Activated CD4-positive, alpha-beta T cell treated with anti-CD3 and anti-CD28 coated beads, Interleukin-2, amount 10 ng/mL, durations not matched to agents 7 days and 5 days (primary cell): ENCODE data around the gene MAPK7. TPM values are rescaled to one million over a fixed set of nuclear protein-coding genes. Genes with fewer than 3 reads are reported as not detected.

Source experiments
- CTCF ChIA-PET: fragments of 350-600 bp; sonication (Branson Sonifier 250); formaldehyde crosslinking; loops from one replicate; lab custom pipeline; 2021; ENCODE audit warnings: antibody characterized with exemption; lab: Charles Lee
- POLR2A ChIA-PET: fragments of 350-600 bp; sonication (Branson Sonifier 250); formaldehyde crosslinking; loops from one replicate; lab custom pipeline; 2021; ENCODE audit warnings: antibody characterized with exemption; lab: Charles Lee
- DNase-seq: peaks from one replicate; pipeline ENCODE4 v3.0.0-alpha.2; 2020
- H3K27ac Mint-ChIP-seq: one replicate; pipeline ENCODE4 v1.8.0; 2021; ENCODE audit warnings: mild to moderate bottlenecking, moderate library complexity, mixed read lengths
- H3K27me3 Mint-ChIP-seq: one replicate; pipeline ENCODE4 v1.8.0; 2021; ENCODE audit warnings: mixed read lengths
- H3K36me3 Mint-ChIP-seq: one replicate; pipeline ENCODE4 v1.8.0; 2021; ENCODE audit warnings: low read depth, mixed read lengths
- H3K4me1 Mint-ChIP-seq: one replicate; pipeline ENCODE4 v1.8.0; 2021; ENCODE audit warnings: mixed read lengths
- H3K4me3 Mint-ChIP-seq: one replicate; pipeline ENCODE4 v1.8.0; 2021; ENCODE audit warnings: mild to moderate bottlenecking, moderate library complexity, mixed read lengths
- H3K9me3 Mint-ChIP-seq: one replicate; pipeline ENCODE4 v1.8.0; 2021; ENCODE audit warnings: mixed read lengths
- total RNA-seq, 2 experiments: library from RNA; stranded (reverse); gene quantifications; one replicate each; pipeline ENCODE4 v1.2.3, GENCODE V29; 2021

MAPK7 gene
- total RNA-seq, 2 experiments from 2014 or later: 37.6 to 46.5 TPM

DNA sequence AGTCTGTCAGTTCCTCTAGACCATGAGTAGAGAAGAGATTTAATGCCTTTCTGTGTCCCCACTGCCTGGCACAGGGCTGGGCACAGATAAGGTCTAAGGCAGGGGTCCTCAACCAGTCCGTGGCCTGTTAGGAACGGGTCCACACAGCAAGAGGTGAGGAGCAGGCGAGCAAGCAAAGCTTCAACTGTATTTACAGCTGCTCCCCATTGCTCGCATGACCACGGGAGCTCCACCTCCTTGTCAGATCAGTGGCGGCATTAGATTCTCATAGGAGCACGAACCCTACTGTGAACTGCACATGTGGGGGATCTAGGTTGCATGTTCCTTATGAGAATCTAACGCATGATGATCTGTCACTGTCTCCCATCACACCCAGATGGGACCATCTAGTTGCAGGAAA, 17.5 kb upstream of the MAPK7 start:
- Mint-ChIP-seq H3K27ac (no peak overlapping the region), H3K4me3 (no peak overlapping the region), H3K9me3 (no peaks in the 10 kb centered on the region), H3K4me1 (peaks cover 15% of the 10 kb centered on the region), H3K27me3 (peaks cover 12% of the 10 kb centered on the region), H3K36me3 (no peaks in the 10 kb centered on the region)
- no peak for DNase-seq
- POLR2A ChIA-PET: no interaction called here
- CTCF ChIA-PET: interaction anchor here (0.6 kb wide), 1 partner anchor 29 kb away, joined by 3 read pairs; no protein-coding TSS in a partner anchor

DNA sequence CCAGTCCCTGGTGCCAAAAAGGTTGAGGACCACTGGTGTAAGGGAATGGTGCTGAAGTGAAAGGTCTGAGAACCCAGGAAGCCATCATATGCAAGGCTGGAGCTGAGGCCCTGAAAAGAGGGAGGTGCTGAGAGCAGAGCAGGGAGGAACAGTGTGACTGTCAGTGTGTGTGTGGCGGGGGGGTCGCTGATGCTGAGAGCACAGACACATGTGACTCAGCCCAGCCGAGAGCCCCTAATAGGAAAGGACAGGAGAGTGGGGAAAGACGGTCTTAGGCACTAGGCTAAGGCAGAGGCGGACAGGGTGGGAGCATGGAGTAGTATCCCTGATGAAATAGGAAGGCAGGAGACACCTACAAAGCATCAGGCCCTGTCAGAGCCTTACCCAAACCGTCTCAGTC, 17.0 kb upstream of the MAPK7 start:
- H3K4me1 Mint-ChIP-seq: peaks cover 15% of the 10 kb centered on the region
- POLR2A ChIA-PET: no interaction called here
- no peak for DNase-seq
- peak overlapping the region; percentile 30 for H3K4me3 Mint-ChIP-seq
- CTCF ChIA-PET: interaction anchor here (0.6 to 1.7 kb wide), 2 partner anchors 25 to 30 kb away, joined by 3 to 4 read pairs; no protein-coding TSS in a partner anchor
- H3K36me3 Mint-ChIP-seq: no peaks in the 10 kb centered on the region
- H3K9me3 Mint-ChIP-seq: no peaks in the 10 kb centered on the region
- no peak overlapping the region for H3K27ac Mint-ChIP-seq
- H3K27me3 Mint-ChIP-seq: peaks cover 12% of the 10 kb centered on the region

DNA sequence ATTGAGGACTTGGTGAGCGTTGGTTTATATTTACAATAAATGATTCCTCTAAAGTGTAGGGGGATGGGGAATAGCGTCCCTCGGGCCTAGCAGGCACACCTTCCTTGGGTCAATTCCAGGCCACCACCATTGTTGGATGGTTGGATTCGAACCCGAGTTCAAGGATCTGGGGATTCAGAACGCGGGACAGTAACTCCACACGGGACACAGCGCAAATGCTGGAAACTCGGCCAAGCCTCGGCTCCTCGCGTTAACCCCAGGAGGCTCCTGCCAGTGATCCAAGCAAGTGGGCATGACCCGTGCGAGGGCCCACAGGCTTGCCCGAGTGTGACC, 16.4 kb upstream of the MAPK7 start:
- Mint-ChIP-seq H3K4me3 (peak overlapping the region; percentile 48), H3K27me3 (peaks cover 12% of the 10 kb centered on the region), H3K9me3 (no peaks in the 10 kb centered on the region), H3K4me1 (peaks cover 18% of the 10 kb centered on the region), H3K27ac (no peak overlapping the region), H3K36me3 (no peaks in the 10 kb centered on the region)
- CTCF ChIA-PET: interaction anchor here (1.2 to 4.5 kb wide), 8 partner anchors 17 to 101 kb away, joined by 3 to 37 read pairs (median 6); partner anchors contain the start of gene MAPK7
- POLR2A ChIA-PET: no interaction called here
- no peak for DNase-seq

DNA sequence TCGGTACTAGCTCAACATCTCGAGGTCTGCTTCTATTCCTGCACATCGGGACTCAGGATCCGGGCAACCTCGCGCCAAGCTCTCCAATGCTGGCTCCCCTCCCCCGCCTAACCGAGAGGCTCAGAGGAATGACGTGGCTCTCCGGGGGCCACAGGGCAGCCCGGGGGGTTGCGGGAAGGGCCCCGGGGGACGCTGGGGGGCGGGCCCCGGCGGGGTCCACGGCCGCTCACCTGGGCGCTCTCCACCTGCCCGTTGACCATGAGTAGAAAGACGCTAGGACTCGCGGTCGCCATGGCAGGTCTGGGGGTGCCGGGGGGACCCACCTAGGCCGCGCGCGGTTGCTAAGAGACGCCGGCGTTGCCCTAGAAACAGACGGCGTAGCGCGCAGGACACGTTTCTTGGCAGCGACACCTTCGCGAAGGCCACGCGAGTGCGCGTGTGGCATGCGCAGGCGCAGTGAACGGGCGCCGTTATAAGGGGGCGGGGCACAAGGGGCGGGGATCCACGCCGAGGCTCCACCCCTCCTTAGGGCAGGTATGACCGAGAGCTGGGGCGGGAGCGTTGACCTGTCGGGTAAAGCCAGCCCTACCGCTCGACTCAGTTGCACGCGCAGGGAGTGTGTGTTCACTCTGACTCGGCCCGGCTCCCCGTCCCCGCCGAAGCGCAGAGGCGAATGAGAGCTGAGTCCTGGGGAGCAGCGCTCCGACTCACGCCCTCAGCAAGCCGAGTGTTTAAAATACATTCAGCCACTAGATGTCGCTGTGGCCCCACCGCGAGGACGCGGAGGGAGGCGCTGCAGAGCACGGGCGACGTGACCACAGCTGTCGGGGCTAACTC, 15.8 kb upstream of the MAPK7 start, which contains the start of gene B9D1:
Gene B9D1, minus strand, starts transcription at position 447 of the 837 bp plus-strand sequence. Its CDS starts 154 bp downstream, at position 293.
- DNase-seq: peak; percentile 92
- Mint-ChIP-seq H3K36me3 (no peaks in the 10 kb centered on the region), H3K4me1 (peaks cover 22% of the 10 kb centered on the region), H3K27ac (peak within 1 kb of the TSS; percentile 85), H3K4me3 (peak within 1 kb of the TSS; percentile 84), H3K27me3 (peaks cover 12% of the 10 kb centered on the region), H3K9me3 (no peaks in the 10 kb centered on the region)
- POLR2A ChIA-PET: interaction anchor here (0.5 to 1.2 kb wide), 3 partner anchors 15 to 285 kb away, joined by 3 read pairs; no protein-coding TSS in a partner anchor
- CTCF ChIA-PET: interaction anchor here (0.5 to 4.5 kb wide), 31 partner anchors 9 to 418 kb away, joined by 3 to 37 read pairs (median 4); partner anchors contain the start of gene MAPK7

DNA sequence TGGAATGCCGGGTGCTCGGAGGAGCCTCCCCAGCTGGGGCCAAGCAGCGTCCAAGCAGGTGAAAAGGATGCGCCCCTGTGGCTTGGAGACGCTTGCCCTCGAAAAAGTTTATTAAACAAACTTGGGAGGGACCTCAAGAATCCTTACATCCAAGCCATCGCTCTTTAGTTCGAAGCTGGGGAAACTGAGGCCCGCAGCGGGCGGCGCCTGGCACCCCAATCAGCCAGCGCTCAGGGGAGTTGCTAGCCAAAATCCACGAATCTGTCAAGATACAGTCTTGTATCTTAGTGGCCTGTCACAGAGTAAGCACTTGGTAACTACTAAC, 15.2 kb upstream of the MAPK7 start:
- Mint-ChIP-seq H3K4me3 (peak overlapping the region; percentile 84), H3K27ac (peak overlapping the region; percentile 85), H3K4me1 (peaks cover 28% of the 10 kb centered on the region), H3K27me3 (peaks cover 12% of the 10 kb centered on the region), H3K9me3 (no peaks in the 10 kb centered on the region), H3K36me3 (no peaks in the 10 kb centered on the region)
- CTCF ChIA-PET: interaction anchor here (0.5 to 4.5 kb wide), 28 partner anchors 9 to 417 kb away, joined by 3 to 37 read pairs (median 4); partner anchors contain the start of gene MAPK7
- DNase-seq: no peak
- POLR2A ChIA-PET: interaction anchor here (0.5 to 1.2 kb wide), 2 partner anchors 14 to 19 kb away, joined by 3 read pairs; no protein-coding TSS in a partner anchor

DNA sequence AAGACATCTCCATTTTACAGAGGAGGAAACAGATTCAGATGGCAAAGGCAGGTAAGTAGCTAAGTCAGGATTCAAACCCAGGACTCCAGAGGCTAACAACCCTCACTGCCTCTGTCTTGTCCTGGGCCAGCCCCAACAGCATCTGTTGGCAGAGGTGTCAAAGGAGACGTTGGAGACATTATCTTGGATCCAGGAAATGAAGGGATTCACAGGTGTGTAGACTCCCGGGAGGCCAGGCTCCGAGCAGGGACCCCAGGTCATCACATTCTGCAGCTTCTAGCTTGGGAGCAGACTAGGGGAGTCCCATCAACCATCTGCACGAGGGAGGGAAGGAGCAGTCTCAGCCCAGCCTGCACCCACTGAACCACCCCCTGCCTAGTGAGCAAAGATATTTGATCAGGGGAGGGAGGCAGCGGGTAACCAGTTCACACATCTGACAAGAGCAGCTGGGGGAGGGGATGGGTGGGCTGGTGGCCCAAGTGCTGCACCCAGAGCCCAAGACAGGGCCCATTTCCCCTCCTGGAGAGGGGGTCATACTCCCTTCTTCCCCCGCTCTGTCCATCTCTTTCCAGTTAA, 14.8 kb upstream of the MAPK7 start:
- Mint-ChIP-seq H3K9me3 (no peaks in the 10 kb centered on the region), H3K4me1 (peaks cover 32% of the 10 kb centered on the region), H3K4me3 (peak overlapping the region; percentile 84), H3K36me3 (no peaks in the 10 kb centered on the region), H3K27me3 (peaks cover 12% of the 10 kb centered on the region), H3K27ac (peak overlapping the region; percentile 51)
- DNase-seq: no peak
- ChIA-PET POLR2A (interaction anchor here (1.2 kb wide), 1 partner anchor 14 kb away, joined by 3 read pairs; no protein-coding TSS in a partner anchor), CTCF (interaction anchor here (0.5 to 4.5 kb wide), 25 partner anchors 8 to 417 kb away, joined by 3 to 37 read pairs (median 4); partner anchors contain the start of gene MAPK7)

DNA sequence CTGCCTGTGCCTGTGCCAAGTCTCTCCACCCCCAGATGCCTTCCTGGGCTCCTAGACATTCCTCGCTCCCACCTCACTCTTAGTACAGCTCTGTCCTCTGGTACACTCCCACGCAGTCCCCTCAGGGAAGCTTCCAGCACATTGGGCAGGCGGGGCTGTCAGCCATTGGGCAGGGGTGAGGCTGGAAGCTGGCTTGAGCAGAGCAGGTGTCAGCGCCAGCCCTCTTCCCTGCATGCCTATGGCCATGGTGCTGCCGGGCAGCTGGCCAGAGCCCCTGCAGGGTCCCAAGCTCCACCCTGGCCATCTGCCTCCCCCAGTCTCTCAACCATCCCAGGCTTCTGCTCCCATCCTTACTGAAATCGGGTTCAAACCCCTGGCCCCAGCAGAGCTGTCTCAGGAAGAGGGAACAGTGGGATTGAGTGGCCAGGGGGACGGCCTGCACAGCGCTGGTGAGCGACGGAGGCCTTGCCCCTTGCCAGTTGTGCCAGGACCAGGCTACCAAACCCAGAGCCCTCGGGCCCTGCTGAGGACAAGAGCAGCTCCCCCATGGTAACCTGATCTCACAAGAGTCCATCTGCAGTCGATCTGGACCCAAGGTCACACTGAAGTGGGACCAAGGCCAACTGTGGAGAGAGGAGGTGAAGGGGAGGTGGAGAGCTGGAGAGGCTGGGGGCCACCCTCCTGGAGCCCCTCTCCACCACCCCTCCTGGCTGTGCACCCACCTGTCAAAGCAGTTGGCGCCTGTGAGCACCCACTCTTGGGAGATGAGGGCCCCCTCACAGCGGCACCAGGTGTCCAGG, 13.4 kb upstream of the MAPK7 start:
- Mint-ChIP-seq H3K36me3 (peaks cover 2% of the 10 kb centered on the region), H3K27ac (no peak overlapping the region), H3K4me1 (peaks cover 46% of the 10 kb centered on the region), H3K9me3 (no peaks in the 10 kb centered on the region), H3K27me3 (peaks cover 12% of the 10 kb centered on the region), H3K4me3 (no peak overlapping the region)
- no peak for DNase-seq
- CTCF ChIA-PET: interaction anchor here (1.2 to 4.5 kb wide), 5 partner anchors 9 to 82 kb away, joined by 3 to 37 read pairs (median 3); partner anchors contain the start of gene MAPK7
- POLR2A ChIA-PET: interaction anchor here (0.6 to 0.7 kb wide), 3 partner anchors 13 to 946 kb away, joined by 3 read pairs; no protein-coding TSS in a partner anchor

DNA sequence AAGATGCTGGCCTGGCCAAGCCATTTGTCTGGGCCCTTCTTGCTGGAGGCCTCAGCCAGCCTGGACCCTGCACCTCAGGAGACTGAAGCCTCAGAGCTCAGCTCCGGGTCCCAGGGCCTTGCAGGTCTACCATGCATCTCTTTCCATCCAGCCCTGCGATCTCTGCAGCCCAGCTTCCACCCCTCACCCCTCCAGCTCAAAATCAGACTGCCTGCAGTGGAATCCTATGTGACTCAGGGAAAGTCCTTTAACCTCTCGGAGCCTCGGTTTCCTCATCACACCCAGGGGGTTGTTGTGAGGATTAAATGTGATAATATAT, 12.8 kb upstream of the MAPK7 start:
- DNase-seq: no peak
- H3K27me3 Mint-ChIP-seq: peaks cover 12% of the 10 kb centered on the region
- CTCF ChIA-PET: interaction anchor here (0.5 to 4.5 kb wide), 6 partner anchors 13 to 99 kb away, joined by 3 to 37 read pairs (median 4); partner anchors contain the start of gene MAPK7
- H3K27ac Mint-ChIP-seq: peak overlapping the region; percentile 68
- peaks cover 2% of the 10 kb centered on the region for H3K9me3 Mint-ChIP-seq
- H3K36me3 Mint-ChIP-seq: peaks cover 5% of the 10 kb centered on the region
- POLR2A ChIA-PET: interaction anchor here (0.6 to 0.7 kb wide), 3 partner anchors 12 to 946 kb away, joined by 3 read pairs; no protein-coding TSS in a partner anchor
- H3K4me3 Mint-ChIP-seq: no peak overlapping the region
- peaks cover 51% of the 10 kb centered on the region for H3K4me1 Mint-ChIP-seq

DNA sequence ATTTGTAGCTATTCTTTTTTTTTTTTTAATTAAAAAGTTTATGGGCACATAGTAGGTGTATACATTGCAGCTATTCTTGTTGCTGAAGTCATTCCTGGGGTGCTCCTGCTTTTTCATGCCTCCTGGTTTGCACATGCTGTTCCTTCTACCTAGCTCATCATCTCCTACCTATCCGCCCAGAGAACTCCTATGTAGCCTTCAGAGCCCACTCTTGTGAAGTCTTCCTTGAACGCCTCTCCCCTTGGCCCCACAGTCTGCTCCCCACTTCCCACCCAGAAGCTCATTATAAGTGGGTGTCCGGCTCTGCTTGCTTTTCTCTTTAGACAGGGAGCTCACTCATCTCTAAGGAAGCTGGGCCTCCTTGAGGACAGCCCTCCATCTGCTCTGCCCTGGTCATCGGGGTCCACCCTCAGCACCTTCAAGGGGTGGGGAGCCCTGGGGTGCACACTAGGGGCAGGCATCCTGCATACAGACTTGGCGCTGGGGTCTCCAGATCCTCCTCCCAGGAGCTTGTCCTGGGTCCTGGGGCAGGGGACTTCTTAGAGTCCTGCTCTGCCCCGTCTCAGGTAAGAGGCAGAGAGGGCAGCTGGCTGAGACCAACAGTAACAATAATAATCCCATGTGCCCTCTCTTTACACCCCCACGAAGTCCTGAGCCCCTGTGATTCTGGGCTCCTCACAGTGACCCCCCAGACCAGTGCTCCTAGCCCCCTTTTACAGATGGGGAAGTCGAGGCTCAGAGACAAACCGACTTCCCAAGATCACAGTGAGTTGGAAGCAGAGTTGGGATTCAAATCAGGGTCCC, 12.3 kb upstream of the MAPK7 start:
- DNase-seq: no peak
- peaks cover 57% of the 10 kb centered on the region for H3K4me1 Mint-ChIP-seq
- H3K27me3 Mint-ChIP-seq: peaks cover 9% of the 10 kb centered on the region
- peaks cover 2% of the 10 kb centered on the region for H3K9me3 Mint-ChIP-seq
- H3K4me3 Mint-ChIP-seq: no peak overlapping the region
- peak overlapping the region; percentile 31 for H3K27ac Mint-ChIP-seq
- peaks cover 6% of the 10 kb centered on the region for H3K36me3 Mint-ChIP-seq
- CTCF ChIA-PET: interaction anchor here (0.5 to 4.5 kb wide), 5 partner anchors 12 to 99 kb away, joined by 3 to 37 read pairs (median 5); partner anchors contain the start of gene MAPK7
- POLR2A ChIA-PET: interaction anchor here (0.6 to 0.7 kb wide), 2 partner anchors 12 to 945 kb away, joined by 3 read pairs; no protein-coding TSS in a partner anchor

DNA sequence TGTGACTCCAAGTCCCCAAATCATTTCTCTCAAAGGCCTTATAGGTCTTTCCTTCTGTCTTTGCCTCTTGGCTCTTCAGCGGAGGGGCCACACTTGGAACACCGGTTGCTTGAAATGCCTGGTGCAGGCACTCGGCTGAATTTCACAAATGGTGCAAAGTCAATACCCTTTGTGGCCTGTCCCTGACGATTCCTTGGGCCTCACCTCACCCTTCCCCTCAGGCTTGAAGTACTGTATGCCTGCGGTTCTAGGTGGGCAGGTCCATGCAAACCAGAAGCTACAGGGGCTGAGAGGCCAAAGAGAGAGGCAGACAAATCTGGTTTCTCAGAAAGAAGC, 11.7 kb upstream of the MAPK7 start:
- Mint-ChIP-seq H3K4me3 (no peak overlapping the region), H3K27me3 (peaks cover 5% of the 10 kb centered on the region), H3K36me3 (peaks cover 7% of the 10 kb centered on the region), H3K9me3 (peaks cover 2% of the 10 kb centered on the region), H3K4me1 (peaks cover 63% of the 10 kb centered on the region), H3K27ac (no peak overlapping the region)
- no peak for DNase-seq
- POLR2A ChIA-PET: no interaction called here
- CTCF ChIA-PET: interaction anchor here (0.5 to 2.0 kb wide), 2 partner anchors 80 to 95 kb away, joined by 3 to 5 read pairs; no protein-coding TSS in a partner anchor

DNA sequence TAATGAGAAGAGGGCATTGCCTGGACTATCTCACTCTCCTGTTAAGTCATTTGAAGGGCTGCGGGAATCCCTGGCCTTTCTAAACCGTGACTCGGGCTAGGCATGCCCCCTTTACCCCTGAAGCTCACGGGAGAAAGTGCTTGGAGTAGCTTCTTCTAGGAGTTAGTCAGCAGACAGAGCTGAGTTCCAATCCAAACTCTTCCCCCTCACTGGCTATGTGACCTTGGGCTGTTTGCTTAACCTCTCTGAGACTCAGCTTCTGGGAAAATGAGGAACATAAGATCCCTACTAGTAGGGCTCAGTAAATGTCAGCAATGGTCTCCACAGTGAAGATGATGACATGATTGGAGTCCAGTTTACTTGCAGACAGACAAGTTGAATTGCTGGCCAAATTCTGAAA, 10.1 kb upstream of the MAPK7 start:
- CTCF ChIA-PET: no interaction called here
- H3K4me1 Mint-ChIP-seq: peaks cover 67% of the 10 kb centered on the region

More for the DNA sequence above, 10.1 kb upstream of the MAPK7 start:
- peaks cover 7% of the 10 kb centered on the region for H3K36me3 Mint-ChIP-seq
- H3K27me3 Mint-ChIP-seq: peaks cover 5% of the 10 kb centered on the region
- DNase-seq: no peak
- peaks cover 2% of the 10 kb centered on the region for H3K9me3 Mint-ChIP-seq
- POLR2A ChIA-PET: interaction anchor here (1.2 kb wide), 1 partner anchor 9 kb away, joined by 4 read pairs; no protein-coding TSS in a partner anchor
- H3K4me3 Mint-ChIP-seq: no peak overlapping the region
- peak overlapping the region; percentile 36 for H3K27ac Mint-ChIP-seq
